PC-3 (cell line): Measurements from ENCODE around the gene ZNF576.

ENCODE experiments used
- CTCF ChIP-seq: fragments of 300-600 bp; sonication (generic); conservative IDR thresholded peaks from 2 replicates; pipeline ENCODE4 v1.5.1; 2017; ENCODE audit warnings: antibody characterized with exemption, low read depth, mild to moderate bottlenecking, low read length
- EZH2 ChIP-seq: fragments of 300-600 bp; sonication (generic); IDR thresholded peaks from one replicate; pipeline ENCODE4 v1.6.1; 2017; ENCODE audit warnings: antibody characterized with exemption, mild to moderate bottlenecking, low read length; ENCODE audit not compliant: unreplicated experiment

- no peak for TF ChIP-seq CTCF
- no peak for TF ChIP-seq EZH2
Observed at GRCh38 chr19:43623889-43624670, 27.7 kb downstream of the ZNF576 start.
